LNCaP clone FGC (cell line): ENCODE measurements around the gene FBXW4.

Source experiments
- DNase-seq: peaks from one replicate; pipeline ENCODE4 v3.0.0-alpha.2; 2011; ENCODE audit warnings: low read depth
- H3K4me3 ChIP-seq: 2 replicates; pipeline ENCODE4 v1.5.1; 2011; ENCODE audit warnings: mild to moderate bottlenecking, low read depth, low read length, control low read depth
- CTCF ChIP-seq: IDR thresholded peaks from 2 replicates; pipeline ENCODE4 v1.5.1; 2012; ENCODE audit warnings: mild to moderate bottlenecking; ENCODE audit not compliant: control insufficient read depth, insufficient read depth; ENCODE audit errors: extremely low read depth

Gene FBXW4

DNA sequence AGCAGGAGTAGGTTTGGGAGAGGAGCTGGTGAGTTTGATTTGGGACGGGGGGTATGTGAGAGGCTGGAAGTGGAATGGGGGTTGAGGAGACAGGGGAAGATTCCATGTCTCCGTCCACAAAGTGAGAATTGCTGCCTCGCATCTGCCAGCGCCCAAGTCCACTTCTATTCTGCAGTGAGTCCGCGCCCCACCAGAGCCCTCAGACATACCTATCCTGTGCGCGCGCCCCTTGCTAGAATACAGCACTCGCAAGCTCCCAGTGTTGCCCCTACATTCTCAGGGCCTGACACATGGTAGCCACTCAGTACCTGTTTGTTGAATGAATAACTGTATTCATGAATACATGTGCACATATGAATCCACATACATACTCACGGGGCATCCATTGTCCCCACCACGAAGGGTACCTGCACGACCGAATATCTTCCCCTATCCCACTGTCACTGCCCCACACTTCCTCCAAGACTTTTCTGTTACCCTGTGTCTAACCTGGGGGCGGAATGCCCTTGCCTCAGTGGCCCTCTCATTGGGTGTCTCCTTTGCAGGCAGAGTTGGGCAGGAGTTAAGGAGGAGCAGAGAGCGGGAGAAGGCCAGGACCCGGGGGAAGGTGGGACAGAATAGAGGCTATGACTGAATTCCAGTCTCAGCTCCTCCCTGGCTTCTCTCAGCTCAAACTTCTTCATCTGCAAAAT, 126.8 kb downstream of the FBXW4 start:
- no peak overlapping the region for H3K4me3 ChIP-seq
- no peak for TF ChIP-seq CTCF
- DNase-seq = no peak

DNA sequence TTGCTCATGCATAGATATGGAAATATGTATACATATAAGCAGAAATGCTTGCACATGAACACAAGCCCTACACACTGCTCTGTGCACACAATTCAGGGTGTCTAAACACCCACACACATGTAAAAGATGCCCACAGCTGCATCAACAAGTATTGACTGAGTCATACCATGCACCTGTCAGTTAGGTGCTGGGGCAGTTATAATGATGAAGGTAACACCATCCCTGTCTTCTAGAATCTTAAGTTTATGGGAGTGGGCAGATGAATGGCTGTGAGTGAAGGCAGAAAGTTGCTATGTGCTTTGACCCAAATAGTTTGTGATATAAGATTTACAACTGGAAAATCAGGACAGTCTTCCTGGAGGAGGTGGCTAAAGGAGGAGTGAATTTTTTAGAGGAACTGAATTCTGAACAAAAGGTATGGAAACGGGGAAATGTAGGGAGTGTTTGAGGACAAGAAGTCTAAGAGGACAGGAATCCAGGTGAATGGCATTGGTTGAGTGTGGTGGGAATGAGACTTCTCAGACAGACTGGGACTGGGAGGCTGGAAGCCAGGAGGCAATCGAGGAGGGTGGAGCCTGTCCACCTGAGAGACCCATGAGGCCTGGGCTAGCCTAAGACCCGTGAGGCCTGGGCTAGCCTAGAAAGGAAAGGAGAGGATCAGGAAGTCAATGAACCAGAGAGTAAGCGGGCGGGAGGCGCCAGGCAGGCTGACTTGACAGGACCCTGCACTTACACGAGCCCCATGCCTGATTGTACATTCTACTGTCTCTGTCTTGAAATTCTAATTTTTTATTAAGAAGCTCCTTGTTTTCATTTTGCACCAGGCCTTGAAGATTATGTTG, 127.6 kb downstream of the FBXW4 start:
- H3K4me3 ChIP-seq = no peak overlapping the region
- no peak for DNase-seq
- TF ChIP-seq CTCF = no peak

DNA sequence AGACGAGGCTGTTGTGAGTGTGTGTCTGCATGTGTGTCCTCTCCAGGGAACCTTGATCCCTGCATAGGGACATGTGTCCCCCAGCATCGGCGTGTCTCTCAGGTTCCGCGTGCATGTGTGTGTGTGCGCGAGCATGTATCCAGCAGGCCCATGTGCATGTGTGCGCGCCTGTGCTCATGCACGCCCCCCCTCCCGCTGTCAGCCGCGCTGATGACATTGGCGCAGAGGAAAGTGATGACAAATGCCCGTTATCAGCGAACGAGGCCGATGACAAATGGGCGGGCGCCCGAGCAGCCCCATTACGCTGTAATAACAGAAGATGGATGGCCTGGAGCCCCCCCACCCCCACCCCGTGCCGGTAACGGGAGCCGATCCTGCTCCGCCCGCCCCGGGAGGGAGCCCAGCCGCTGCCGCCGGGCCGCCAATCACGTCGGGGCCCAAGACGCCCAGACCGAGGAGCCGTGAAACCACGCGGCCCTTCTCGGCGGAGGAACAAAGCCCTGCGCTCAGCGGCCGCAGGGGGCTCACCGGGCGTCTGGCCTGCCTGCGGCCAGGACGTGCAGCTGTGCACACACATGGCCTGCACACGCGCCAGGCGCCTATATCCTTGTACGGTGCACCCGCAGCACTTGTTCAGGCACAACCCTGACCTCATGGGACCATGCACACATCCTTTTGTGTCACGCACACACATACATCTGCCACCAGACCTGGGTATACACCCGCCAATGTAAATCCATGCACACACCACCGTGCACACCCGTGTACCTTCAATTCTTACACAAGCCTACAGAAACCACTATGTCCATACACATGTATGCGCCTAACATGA, 128.4 kb downstream of the FBXW4 start:
- DNase-seq = no peak
- no peak for TF ChIP-seq CTCF
- no peak overlapping the region for H3K4me3 ChIP-seq

DNA sequence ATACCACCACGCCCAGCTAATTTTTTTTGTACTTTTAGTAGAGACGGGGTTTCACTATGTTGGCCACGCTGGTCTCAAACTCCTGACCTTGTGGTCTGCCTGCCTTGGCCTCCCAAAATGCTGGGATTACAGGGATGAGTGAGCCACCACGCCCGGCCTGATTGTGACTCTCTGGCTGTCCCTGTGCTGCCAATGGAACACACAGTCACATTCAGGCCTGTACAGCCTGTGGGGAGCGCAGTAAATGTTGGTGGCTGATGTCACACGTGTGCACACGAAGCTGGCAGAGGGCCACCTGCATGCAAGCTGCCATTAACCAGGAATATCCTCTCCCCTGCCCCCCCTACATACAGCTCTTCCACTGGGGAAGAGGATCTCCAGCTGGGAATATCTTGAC, 129.0 kb downstream of the FBXW4 start:
- no peak for DNase-seq
- no peak overlapping the region for H3K4me3 ChIP-seq
- no peak for TF ChIP-seq CTCF

DNA sequence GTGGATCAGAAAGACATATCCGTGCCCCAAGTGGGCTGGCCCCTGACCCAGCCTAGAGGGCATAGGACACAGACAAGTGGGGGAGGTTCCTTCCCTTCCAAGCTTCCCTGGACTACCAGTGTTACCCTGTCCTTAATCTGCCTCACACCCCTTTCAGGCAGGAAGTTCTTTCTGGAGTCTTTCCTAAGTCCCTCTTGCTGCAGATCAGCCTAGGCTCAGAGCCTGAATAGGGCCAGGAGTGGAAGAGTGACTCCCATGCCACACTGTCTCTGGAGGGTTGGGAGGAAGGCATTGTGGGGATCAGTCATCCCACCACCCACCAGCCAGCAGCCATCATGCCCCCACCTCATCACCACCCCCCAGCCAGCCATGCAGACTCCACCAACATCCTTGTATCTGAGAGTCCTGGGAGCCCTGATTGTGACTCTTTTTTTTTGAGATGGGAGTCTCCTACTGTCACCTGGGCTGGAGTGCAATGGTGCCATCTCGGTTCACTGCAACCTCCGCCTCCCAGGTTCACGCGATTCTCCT, 129.5 kb downstream of the FBXW4 start:
- TF ChIP-seq CTCF = no peak
- no peak overlapping the region for H3K4me3 ChIP-seq
- DNase-seq = no peak

DNA sequence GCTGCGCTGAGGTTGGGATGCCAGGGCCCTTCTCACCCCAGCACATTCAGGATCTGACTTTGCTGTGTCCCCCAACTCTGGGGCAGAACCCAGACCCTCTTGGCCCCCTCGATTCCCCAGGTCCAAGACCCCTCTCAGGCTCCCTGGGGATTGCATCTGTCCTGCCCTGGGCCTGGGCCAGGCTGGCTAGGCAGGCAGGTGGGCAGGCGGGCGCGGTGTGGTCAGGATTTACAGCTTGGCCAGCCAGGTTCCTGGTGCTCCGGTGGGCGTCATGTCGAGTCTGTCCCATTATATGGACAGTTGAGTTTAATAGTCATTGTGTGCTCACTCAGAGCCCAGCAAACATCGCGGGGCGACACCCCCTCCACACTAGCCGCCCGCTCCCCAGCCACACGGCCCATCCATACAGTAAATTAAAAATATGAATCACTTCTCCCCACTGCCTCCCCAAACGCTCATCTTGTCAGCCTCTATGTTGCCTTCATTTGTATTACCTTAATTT, 130.4 kb downstream of the FBXW4 start:
- no peak for TF ChIP-seq CTCF
- no peak for DNase-seq
- H3K4me3 ChIP-seq = no peak overlapping the region
